GM19328 (cell line): Measurements from ENCODE around the gene ACKR3.

Experiments
- ATAC-seq: cut with Tn5 transposase; IDR thresholded peaks from one replicate; pipeline ENCODE4 v1.9.1; 2021; ENCODE audit warnings: mild to moderate bottlenecking, moderate library complexity; ENCODE audit not compliant: unreplicated experiment

ACKR3 gene

DNA sequence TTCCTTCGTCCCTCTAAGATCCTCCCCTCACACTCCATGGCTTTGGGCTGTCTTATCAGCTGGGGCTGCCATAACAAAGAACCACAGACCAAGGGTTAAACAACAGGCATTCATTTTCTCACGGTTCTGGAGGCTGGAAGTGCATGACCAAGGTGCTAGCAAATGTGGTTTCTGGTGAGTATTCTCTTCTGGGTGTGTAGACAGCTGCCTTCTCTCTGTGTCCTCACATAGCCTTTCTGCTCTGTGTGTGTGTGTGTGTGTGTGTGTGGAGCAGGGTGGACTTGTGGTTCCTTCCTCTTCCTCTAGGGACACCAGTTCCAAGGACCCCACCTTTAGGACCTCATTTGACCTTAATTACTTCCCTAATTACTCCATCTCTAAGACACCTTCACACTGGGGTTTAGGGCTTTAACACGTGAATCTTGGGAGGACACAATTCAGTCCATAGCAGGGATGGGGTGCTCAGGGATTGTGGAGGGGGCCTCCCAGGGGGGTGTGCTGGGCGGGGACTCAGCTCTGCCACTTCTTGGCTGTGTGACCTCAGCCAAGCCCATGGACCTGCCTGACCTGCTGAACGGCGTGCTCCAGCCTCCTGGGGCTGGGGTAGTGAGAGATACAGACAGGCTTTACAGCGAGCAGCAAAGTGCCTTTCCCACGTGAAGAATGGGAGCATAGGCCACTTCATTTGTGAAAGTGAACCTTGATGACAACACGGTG lies 38.0 kb downstream of the ACKR3 start:
- ATAC-seq, result no peak

DNA sequence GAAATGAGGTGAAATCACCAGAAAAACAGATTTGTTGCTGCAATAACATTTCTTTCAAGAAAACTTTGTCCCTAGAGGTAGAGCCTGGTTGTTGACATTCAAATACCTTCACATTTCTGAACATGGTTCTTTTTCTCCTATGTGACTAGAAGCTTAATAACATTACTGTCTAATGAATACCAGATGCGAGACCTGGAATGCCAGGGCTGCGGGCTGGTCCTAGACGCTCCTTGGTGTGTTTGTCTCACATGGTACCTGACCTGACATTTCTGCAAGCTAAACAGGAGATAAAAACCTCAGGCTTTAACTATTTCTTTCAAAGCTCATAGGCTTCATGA lies 38.5 kb downstream of the ACKR3 start:
- no peak for ATAC-seq

DNA sequence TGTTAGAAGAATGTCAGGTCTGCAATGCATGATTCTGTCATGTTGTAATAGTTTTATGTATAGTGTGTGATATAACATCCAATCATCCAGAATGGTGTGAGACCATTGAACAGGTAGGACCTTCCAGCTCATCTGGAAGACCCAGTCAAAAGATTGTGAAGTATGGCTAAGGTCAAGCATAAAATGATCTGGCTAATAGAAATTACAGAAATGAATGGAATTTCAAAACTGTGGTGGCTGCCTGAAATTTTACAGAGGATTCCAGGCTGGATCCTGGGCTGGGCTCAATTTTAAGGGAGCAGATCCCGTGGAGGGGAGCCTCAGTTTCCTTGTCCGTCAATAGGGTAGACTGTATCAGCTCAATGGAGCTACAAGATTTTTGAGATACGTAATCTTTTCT lies 39.1 kb downstream of the ACKR3 start:
- ATAC-seq, result no peak

DNA sequence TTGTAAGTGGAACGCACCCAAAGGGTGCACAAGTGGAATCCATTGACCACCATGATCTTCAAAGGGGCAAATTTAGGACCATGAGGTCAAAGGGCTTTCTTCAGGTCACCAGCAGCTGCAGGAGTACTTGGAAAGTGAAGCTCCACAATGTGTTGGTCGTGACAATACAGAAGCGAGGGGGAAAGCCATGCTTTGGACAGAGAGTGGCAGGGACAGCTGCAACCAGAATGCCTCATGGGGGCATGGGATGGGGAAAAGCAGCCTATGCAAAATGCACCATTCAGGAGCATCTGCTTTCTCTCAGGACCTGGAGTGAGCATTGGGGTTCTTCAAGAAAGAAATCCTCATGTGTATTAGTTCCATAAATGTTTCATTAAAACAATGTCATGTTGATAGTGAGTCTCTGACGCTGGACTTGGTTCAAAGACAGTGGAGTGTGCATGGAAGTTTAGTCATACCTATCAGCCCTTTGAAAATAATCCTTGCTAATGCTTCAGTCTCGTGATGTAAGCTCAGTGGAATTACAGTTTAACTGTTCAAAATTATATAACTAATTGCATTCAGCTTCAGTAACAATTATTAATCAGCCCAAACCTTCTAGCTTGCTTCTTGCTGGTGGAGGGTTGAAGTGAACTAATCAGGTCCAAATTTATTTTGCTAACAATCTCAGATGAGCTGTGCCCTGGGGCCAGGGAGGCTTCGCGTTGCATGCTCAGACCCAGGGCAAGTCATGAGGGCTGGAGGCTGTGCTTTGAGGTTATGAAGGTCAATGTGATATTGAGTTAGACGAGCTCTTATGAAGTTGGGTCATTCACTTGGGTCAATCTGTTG lies 41.6 kb downstream of the ACKR3 start:
- ATAC-seq, result no peak

DNA sequence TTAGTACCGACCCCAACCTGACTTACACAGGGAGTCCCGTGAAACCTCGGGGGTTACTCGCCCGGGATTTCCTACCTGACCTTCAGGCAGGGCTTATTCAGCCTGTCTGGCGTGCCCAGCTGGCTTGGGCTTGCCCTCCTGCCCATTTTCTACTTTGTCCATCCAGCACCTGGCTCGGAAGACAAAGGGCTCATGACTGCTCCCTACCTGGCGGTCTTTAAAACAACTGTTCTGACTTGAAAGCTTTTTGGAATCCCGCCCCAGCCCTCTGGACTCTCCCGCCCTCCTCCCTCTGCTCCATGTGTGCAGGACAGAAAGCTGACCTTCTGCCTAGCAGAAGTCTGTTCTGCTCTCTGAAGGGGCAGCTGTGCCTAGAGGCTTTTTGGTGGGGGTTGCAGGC lies 43.1 kb downstream of the ACKR3 start:
- no peak for ATAC-seq

DNA sequence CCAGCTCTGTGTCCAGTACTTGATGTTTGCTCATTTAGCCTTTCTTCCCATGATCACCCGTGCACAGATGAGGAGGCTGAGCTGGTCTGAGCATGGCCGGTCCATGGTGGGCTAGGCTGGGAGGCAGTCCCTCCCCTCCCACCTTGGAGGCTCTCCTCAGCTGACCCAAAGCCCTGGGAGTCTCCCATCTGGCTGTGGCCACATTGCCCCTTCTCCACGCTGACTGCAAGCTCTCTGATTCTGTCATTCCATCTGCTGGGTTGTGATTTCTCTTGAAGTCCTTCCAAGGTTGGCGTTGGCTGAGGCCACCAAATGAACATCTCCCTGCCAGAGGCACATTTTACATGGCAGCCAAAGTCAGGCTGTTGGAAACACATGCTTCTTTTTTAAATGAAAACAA lies 44.0 kb downstream of the ACKR3 start:
- no peak for ATAC-seq

DNA sequence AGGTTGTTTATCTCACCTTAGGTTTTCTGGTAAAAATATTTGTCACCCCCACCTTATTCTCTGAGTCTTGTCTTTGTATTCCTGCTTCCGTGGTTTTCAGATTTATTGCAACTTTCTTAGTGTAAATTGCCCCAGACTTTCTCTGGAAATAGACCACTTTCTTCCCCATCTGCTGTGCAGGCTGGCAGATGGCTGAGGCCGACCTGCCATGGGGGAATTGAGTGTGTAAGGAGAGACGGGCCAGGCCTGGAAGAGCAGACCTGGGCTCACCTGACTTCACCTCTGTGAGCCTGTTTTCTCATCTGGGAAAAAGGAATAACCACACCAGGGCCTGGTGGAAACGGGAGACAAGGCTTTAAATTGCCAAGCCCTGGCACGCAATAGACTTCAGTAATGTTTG lies 44.9 kb downstream of the ACKR3 start:
- no peak for ATAC-seq

DNA sequence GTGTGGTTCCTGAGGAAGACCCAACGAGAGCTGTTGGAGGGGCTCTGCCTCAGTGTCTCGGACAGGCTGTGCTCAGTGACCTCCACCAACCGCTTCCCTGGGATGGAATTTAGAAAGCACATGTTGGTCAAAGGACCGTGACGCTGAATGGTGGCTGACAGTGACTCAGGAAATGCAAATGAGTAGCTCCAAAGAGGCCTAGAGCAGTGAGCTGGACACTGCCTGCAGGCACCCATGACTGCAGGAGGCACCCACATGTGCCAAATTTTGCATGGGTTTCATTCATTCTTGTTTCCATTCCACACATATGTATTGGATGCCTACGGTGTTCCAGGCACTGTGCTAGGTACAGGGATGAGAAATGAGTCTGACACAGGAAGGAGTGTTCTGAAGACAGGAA lies 46.4 kb downstream of the ACKR3 start:
- no peak for ATAC-seq

DNA sequence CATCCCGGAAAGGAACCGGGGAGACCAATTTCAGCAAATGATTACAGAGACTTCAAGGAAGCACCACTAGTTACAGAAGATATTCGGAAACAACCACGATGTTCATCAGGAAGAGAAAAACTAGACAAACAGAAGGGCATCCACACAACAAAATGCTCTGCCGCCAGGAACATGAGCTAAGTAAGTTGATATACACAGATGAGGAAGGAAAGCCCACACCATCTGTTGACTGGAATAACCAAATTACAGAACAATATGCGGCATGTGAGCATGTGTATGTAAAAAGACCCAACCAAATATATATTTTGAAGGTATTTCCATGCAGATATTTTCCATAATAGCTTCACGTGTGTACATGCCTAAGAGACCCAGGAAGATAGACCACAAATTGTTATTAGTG lies 47.0 kb downstream of the ACKR3 start:
- ATAC-seq, result no peak

DNA sequence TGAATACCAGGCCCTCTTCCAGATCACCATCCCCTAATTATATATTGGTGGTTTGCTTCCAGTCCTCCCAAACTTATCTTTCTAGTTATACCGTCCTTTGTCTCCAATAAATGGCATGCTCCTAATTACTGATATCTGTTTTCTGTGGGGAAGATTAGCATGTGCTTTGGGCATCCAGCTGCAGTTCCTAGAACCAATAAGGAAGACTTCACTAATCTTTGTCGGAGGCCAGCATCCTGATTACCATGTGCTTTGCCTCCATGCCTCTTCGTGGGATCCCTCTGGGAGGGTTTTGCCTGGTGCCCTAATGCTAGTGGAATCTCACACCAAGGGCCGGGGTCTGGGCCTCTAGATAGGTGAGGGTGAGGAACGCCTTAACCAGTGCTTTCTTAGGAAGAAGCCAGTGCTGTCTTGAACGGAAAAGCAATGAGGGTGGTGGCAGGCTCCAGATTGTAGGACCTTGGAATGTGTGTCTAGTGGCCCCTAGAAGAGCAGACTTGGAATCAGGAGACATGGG lies 47.7 kb downstream of the ACKR3 start:
- ATAC-seq, result no peak

DNA sequence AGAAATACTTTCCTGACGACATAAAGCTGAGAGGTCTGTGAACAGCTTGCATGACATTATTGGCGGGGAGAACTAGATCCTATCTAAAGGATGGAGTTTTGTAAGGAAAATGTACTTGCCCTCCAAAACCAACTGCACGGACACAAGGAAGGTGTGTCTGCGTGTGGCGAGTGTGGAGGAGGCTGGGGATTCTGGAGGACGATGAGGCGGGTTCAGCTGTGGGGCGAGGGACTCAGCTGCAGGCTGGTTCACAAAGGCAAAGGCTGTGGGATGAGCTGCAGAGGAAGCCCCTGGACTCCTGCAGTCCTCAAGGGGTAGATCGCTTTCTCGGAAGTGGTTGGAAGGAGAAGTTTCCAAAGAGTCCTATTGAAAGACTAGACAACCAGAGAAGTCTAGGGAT lies 48.2 kb downstream of the ACKR3 start:
- no peak for ATAC-seq

DNA sequence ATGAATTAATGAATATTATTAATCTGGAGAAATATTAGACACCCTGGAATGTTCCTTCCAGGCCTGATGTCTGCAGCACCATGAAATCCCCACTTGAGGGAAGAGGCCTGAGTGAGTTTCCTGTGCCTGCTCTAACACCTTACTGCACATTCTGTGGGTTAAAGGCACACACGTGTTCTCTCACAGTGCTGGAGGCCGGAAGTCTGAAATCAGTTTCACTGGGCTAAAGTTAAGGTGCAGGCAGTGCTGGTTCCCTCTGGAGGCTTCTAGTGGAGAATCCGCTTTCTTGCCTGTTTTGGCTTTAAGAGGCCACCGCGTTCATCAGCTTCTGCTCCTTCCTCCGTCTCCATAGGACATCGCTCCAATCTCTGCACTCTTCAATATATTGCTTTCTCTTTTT lies 48.7 kb downstream of the ACKR3 start:
- no peak for ATAC-seq

DNA sequence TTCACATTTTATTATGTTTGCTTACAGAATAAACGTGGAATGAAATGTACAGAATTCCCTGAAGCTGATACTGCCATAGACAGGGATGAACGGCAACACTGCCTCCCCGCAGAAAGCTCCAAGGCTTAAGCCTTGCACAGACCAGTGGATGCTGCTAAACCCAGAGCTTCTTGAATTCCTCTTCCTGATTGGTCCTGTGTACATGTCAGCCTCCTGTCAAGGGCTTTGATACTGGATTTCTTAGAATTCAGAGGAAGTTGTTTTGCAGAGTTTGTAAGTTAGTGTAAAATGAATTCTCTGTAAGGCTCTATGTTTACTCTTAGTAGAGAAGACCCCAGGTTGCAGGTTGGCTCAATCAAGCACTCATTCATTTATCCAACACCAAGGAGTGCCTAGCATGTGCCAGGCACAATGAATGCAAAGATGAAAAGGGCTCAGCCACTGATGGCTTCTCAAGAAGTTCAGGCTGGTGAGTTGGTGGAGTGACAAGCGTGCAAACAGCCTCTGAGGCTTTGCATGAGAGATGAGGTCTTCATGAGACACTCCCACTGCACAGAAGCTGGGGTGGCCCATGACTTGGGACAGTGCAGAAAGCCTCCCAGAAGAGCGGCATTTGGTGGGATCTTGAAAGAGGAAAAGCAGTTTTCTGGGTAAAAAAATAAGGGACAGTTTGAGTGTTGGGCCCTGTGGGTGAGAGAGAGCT lies 50.4 kb downstream of the ACKR3 start:
- no peak for ATAC-seq

DNA sequence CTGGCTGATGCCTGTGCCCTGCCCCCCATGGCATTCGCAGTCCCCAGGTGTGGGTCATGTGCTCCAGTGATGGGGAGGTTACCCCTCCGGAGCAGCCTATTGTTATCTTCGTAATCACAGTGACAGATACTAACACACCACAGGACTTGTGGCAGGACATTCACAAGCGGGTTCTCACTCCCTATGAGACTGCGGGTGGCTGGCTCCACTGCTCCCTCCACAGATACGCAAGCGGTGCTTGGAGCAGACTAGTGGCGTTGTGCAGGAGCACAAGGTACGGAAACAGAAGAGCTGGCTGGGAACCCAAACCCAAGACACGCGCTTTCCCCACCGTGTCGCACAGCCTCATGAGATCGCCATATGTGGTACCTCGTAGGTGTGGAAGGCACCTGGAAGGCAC lies 52.2 kb downstream of the ACKR3 start:
- no peak for ATAC-seq

DNA sequence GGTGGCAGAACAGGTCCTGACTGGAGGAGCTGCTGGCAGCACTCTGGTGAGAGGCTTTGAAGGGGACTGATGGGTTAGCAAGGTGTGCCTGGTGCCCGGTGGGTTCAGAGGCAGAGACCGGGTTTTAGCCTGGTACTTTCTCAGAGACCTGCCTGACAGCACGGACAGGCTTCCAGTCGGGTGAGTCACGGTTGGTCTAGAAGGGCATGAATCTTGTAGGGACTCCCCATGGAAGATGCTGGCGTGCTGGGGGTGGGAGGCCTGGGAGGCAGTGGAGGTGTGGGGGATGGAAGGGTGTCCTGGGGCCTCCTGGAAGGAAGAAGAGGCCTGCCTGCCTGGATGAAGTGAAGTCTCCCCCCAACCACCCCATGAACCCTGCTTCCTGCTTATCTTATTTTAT lies 52.6 kb downstream of the ACKR3 start:
- no peak for ATAC-seq

DNA sequence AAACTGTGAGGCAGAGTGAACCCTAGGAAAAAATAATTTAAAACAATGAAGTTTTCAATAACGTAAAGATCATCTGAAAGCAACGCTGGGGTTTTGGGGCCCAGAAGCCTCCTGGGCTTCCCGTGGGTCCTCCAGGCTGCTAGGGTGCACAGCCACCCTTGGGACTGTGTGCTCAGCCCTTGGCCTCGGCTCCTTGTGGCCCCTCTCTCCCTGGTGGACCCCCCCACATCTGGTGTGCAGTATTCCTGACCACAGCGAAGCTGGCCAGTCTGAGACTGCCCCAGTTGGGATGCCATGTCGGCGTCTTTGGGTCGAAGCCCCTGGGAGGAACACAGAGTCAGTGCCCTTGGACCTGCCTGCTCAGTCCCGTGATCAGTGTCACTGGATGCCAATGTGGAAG lies 53.0 kb downstream of the ACKR3 start:
- no peak for ATAC-seq

DNA sequence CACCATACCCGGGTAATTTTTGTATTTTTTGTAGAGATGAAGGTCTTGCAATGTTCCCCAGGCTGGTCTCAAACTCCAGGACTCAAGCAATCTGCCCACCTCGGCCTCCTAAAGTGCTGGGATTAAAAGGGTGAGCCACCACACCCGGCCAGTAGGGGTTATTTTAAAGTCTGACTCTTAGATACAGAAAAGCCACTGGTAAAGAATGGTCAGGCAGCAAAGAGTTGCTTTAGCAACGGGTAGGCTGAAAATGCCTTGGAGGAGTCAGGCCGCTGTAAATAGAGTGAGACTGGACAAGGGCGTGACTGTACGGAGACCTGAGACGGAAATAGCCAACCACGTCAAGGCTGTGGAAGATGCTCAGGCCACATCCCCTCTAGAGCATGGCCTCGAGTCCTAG lies 54.2 kb downstream of the ACKR3 start:
- ATAC-seq, result no peak

DNA sequence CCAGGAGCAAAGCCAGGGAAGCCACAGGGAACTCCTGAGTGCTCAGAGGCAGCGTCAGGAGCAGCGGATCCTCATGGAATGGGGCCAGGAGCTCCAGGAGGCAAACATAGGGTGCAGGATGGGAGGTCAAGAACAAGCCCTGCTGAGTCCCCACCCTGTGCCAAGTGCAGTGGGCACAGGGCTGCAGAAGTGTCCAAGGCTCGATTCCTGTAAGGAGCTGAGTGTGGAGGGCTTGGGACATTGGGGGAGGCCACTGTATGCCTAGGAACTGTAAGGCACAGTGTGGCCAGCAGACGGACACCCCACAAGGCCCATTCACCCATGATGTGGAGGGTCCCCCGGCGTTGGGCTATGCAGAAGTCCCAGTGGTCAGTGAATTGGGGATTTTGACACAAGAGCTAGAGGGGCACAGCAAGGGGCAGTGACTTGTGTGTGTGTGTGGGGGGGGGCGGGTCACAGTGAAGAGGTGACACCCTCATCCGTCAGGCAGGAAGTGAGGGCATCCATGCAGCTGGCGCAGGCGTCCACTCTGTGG lies 55.6 kb downstream of the ACKR3 start:
- ATAC-seq, result no peak

DNA sequence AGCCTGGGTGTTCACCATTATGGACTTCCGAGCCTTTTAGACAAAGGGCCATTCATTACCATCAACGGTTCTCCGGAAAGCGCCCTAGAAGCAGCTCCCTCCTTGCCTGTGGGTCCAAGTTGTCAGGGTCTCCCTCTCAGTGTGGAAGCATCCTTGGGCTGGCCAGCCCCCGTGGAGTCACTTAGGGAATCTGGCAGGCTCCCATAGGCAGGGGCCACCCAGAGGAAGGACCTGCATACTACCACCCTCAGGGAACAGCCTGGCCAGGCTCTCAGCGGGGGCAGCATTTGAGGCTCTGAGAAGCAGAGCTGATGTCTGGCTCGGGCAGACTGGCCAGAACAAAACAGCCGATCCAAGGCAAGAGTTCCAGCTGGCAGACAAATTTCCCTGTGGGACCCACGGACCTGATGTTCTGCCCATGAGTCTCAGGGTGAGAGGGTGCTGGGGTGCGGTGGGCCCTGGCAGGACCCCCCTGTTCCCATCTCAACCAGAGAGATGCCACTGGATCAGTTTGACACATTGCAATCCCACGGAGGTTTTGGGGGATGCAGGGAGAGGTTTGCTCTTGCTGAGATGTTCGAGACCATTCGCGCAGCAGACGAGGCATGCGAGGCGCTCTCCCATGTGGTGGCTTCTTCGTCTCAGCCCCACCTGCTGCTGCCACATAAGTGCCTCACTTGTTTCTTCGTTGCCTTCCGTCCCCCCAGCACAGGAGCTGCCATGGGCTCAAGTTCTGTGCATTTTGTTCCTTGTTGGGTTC lies 56.9 kb downstream of the ACKR3 start:
- no peak for ATAC-seq

DNA sequence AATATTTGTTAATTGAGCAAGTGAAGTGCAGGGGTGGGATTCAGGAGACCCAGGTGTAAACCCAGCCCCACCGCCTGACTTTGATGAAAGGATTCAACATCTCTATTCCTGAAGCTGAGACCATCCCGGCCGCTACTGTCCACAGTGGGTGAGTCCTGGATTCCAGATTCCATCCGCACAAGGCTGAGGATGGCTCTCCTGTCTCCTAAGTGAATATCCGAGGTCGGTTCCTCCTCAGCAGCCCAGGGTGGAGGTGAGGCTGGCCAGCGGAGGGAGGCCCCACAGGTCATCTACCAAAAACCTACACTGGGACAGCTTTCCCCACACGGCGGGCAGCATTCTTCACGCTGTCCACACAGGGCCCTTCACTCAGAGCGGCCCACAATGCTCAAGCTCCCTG lies 57.6 kb downstream of the ACKR3 start:
- no peak for ATAC-seq

DNA sequence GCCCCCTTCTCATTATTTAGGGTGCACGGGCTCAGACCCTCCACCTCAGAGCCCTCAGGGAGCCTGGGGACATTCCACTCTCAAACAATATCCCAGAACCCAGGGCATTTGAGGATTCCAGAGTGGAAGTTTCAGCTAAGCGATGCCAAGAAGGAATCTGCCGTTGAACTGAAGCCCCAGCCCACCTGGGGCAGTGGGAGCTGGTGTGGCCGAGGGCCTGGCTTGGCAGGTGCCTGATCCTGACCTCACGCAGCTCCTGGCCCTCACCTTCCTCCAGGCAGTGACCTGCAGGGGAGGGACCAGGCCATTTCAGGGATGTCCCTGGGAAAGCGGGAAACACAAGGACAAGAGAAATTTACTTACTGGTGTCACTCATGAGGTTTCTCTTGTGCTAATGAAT lies 58.2 kb downstream of the ACKR3 start:
- ATAC-seq, result no peak
